ENCODE results near the gene CTCFL.

- TF ChIP-seq POLR2AphosphoS5 (IDR thresholded peaks at IDR 0.05; ENCODE audit: low read depth, low read length) = no peak
- TF ChIP-seq, protein P1, sequence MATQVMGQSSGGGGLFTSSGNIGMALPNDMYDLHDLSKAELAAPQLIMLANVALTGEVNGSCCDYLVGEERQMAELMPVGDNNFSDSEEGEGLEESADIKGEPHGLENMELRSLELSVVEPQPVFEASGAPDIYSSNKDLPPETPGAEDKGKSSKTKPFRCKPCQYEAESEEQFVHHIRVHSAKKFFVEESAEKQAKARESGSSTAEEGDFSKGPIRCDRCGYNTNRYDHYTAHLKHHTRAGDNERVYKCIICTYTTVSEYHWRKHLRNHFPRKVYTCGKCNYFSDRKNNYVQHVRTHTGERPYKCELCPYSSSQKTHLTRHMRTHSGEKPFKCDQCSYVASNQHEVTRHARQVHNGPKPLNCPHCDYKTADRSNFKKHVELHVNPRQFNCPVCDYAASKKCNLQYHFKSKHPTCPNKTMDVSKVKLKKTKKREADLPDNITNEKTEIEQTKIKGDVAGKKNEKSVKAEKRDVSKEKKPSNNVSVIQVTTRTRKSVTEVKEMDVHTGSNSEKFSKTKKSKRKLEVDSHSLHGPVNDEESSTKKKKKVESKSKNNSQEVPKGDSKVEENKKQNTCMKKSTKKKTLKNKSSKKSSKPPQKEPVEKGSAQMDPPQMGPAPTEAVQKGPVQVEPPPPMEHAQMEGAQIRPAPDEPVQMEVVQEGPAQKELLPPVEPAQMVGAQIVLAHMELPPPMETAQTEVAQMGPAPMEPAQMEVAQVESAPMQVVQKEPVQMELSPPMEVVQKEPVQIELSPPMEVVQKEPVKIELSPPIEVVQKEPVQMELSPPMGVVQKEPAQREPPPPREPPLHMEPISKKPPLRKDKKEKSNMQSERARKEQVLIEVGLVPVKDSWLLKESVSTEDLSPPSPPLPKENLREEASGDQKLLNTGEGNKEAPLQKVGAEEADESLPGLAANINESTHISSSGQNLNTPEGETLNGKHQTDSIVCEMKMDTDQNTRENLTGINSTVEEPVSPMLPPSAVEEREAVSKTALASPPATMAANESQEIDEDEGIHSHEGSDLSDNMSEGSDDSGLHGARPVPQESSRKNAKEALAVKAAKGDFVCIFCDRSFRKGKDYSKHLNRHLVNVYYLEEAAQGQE (IDR thresholded peaks at IDR 0.05; ENCODE audit: insufficient read depth in 1 of 2, low read depth in 2 of 2, low read length in 2 of 2) = no peak
- no peak for TF ChIP-seq TAF1 (IDR thresholded peaks at IDR 0.05; ENCODE audit: borderline replicate concordance, insufficient read depth, low read length)
- no peak for TF ChIP-seq FOXP2 (optimal IDR thresholded peaks at IDR 0.05; ENCODE audit: borderline replicate concordance, extremely low read depth, extremely low read length, insufficient read depth)
Observed at GRCh38 chr20:57559658-57560553, 35.0 kb upstream of the CTCFL start.

Measured in PFSK-1 (cell line).